Hepatic stellate cell (primary cell): ENCODE data around the gene ARHGEF1.

Experiments
- DNase-seq: peaks from one replicate; pipeline ENCODE4 v3.0.0; 2011; ENCODE audit warnings: low spot score

The ARHGEF1 gene, protein sequence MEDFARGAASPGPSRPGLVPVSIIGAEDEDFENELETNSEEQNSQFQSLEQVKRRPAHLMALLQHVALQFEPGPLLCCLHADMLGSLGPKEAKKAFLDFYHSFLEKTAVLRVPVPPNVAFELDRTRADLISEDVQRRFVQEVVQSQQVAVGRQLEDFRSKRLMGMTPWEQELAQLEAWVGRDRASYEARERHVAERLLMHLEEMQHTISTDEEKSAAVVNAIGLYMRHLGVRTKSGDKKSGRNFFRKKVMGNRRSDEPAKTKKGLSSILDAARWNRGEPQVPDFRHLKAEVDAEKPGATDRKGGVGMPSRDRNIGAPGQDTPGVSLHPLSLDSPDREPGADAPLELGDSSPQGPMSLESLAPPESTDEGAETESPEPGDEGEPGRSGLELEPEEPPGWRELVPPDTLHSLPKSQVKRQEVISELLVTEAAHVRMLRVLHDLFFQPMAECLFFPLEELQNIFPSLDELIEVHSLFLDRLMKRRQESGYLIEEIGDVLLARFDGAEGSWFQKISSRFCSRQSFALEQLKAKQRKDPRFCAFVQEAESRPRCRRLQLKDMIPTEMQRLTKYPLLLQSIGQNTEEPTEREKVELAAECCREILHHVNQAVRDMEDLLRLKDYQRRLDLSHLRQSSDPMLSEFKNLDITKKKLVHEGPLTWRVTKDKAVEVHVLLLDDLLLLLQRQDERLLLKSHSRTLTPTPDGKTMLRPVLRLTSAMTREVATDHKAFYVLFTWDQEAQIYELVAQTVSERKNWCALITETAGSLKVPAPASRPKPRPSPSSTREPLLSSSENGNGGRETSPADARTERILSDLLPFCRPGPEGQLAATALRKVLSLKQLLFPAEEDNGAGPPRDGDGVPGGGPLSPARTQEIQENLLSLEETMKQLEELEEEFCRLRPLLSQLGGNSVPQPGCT

DNA sequence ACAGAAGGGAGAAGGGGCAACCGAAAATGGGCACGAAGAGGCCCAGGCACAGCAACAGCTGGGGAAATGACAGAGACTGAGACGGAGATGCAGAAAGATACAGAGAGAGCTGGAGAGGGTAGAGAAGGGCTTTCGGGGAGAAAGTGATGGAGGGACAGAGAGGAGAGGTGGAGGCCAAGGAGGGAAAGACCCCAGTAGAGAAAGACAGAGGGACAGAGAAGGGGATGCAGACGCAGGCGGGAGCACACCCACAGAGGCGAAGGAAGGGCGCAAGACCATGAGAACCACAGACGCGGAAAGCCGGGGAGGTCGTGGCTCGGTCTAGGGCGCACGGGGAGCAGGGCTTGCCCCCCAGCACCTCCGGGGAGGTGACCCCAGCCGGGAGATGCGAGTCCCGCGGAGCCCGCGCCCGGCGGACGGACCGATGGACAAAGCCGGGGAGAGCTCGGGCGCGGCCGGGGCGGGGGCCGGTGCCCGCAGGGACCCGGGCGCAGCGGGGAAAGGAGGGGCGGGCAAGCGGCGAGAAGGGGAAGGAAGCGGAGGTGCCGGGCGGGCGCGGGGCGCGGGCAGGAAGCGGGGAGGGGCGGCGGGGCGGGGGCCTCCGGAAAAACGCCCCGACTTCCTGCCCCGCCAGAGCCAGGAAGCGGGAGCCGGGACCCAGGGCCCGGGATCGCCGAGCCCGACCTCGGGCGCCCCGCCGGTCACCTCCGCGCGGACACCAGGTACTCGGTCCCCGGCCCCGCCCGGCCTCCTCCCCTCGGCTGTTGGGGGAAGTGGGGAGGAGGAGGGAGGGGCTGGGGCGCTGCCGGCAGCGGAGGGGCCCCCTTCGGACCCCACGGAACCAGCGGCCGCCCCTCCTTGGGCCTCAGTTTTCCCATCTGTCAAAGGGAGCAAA, at the start of gene ARHGEF1:
Gene ARHGEF1 (plus strand): TSS at position 617 of the 895 bp plus-strand sequence. CDS start 4,899 bp downstream, outside the sequence.
- peak; percentile 54 for DNase-seq

DNA sequence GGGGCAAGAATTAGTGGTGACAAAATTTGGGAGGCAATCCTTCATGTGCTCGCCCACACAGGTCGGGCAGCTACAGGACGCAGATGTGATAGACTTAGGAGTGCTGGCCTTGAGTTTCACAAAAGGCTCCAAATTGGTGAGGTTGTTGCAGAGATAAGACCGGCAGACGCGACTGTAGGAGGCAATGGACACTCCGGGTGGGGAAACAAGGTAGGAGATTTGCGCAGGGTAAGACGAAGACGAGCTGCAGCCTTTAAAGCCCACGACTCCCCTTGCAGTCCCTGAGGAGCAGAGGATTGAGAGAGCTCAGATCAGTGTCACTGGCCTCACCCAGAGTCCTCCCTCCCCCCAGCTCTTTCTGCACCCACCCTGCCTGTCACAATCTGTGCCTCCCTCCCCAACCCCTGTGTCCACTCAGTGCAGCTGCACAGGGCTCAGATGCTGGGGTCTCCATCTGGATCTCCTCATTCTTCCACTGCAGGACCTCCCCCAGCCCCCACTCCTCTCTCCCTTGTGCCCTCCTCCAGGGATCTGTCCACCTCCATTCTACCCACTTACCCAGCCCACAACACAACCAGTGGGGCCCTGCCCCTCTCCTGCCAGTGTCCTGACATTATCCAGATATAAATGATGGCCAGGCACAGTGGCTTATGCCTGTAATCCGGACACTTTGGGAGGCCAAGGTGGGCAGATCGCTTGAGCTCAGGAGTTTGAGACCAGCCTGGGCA, 44.8 kb upstream of the ARHGEF1 start:
- DNase-seq = no peak

DNA sequence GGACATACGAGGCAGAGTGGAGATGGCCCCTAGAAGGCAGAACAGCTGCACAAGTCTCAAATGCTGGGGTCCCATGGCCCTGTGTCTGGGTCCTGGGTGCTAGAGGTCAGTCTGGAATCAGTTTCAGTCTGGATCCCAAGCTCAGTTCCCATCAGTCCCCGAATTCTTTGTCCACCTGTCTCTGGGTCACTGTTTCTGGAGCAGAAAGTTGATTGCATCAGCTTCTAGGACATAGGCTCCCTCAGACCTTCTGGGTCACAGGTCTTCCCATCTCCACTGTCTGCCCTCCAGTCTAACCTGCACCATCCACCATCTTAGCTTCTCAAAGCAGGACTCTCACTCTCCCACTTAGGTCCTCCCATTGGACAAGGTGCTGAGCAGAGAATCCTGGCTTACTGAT, 43.8 kb upstream of the ARHGEF1 start:
- no peak for DNase-seq

DNA sequence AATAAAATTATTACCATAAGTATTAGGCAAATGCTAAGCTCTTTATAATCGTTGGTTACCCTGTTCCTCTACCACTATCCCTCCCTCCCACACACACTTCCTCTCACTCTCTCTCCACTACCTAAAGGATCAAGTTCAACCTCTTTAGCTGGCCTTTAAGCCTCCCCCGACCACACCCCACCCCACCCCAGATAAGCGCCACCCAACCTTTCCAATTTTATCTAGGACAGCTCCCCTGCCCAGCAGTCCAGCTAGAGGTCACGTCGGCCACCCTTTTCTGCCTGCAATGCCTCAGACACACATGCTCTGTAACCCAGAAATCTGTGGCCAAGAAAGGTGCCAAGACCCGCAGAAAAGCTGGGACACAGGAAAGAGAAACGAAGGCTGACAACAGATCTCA, 39.6 kb upstream of the ARHGEF1 start:
- DNase-seq = no peak

DNA sequence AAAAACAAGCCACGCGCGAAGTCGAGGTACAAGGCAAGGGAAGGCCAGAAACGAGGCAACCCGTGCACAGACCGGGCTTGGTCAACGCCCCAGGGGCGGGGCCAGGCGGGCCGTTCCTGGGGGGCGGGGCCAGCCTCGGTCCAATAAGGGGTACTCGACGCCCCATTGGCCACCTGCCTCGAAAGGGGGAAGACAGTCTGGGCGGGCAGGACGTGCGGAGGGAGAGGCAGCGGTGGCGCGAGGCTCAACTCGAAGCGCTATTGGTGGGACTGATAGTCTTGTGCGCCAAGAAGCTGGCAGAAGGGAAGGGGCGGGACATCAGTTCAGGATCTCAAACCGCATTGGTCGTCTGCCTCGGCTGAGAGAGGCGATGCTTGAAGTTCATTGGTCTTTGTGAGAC, 38.4 kb upstream of the ARHGEF1 start, which contains the start of gene LYPD4:
Gene LYPD4 (minus strand): TSS at position 83 of the 400 bp plus-strand sequence. CDS start 5,398 bp downstream, outside the sequence.
- DNase-seq = no peak

DNA sequence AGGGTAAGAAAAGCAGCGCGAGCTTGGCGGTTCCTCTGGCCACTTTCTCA, 38.2 kb upstream of the ARHGEF1 start, which contains the start of gene DMRTC2:
Gene DMRTC2 (plus strand): TSS at position 42 of the 50 bp plus-strand sequence. CDS start 2,387 bp downstream, outside the sequence.
- no peak for DNase-seq

DNA sequence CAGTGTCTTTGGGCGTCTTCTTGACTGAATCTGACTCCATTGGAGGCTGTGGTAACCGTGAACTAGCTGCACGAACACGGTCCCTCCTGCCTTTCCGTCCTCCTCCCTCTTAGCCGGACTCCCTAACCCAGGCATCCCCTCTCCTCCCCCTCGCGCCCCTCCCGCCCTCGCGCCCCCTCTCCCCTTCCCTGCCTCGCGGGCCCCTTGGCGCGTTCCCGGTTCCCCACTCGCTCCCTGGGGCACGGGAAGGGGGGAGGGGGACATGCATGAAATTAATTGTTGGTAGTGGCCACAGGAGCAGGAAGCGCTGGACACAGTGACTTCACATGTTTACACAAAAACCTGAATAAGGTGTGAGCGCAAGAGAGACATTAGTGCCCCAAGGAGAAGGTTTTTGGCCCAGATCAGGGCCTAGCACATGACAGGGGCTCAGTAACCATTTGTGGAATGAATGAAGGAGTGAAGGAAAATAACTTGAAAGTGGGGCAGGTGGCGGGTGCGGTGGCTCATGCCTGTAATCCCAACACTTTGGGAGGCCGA, 37.9 kb upstream of the ARHGEF1 start:
- DNase-seq = no peak

DNA sequence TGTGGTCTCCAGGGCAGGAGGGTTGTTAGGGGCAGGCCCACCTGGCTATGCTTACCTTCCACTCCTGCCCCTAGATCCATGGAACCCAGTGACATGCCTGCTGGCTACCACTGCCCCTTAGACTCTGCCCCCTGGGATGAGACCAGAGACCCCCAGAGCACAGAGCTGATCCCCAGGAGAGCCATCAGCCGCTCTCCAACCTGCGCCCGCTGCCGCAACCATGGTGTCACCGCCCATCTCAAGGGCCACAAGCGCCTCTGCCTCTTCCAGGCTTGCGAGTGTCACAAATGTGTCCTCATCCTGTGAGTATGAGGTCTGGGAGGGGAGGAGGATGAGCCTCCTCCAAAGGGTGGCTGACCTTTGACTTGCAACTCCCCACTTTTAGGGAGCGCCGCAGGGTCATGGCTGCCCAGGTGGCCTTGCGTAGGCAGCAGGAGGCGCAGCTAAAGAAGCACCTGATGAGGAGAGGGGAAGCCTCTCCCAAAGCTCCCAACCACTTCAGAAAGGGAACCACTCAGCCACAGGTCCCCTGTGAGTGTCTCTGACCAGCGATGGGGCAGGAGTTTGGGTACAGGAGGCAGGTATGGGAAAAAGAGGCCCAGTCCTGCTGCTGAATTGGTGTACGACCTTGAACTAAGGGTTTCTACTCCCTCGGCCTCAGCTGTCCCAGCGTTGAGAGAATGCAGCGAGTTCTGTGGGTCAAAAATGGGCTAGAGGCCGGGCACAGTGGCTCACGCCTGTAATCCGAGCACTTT, 35.5 kb upstream of the ARHGEF1 start:
- DNase-seq = no peak

DNA sequence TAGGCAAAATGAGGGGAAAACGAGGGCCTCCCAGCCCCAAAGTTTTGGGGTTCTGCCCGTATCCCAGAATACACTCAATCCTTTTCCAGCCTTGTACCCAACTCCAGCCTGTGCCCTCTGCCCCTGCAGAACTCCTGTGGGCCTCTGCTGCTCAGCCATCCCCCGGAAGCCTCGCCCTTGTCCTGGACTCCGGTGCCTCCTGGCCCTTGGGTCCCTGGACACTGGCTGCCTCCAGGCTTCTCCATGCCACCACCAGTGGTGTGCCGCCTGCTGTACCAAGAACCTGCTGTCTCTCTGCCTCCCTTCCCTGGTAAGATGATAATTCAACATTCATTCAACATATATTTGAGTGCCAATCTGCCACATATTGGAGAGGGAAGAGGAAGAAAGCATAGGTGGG, 34.3 kb upstream of the ARHGEF1 start:
- DNase-seq = no peak

DNA sequence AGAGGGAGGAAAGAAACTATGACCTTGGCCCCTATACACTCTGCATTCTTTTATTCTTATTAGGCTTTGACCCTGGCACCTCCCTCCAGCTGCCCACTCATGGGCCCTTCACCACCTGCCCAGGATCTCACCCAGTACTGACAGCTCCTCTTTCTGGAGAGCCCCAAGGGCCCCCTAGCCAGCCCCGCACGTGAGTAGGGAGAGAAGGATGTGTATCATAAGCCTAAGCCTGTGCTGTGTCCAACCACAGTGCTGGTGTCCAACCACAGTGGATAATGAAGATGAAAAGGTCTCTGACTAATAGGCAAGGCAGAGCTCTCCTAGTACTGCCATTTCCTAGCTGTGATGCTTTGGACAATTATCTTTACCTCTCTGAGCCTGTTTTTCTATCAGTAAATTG, 33.9 kb upstream of the ARHGEF1 start:
- no peak for DNase-seq

DNA sequence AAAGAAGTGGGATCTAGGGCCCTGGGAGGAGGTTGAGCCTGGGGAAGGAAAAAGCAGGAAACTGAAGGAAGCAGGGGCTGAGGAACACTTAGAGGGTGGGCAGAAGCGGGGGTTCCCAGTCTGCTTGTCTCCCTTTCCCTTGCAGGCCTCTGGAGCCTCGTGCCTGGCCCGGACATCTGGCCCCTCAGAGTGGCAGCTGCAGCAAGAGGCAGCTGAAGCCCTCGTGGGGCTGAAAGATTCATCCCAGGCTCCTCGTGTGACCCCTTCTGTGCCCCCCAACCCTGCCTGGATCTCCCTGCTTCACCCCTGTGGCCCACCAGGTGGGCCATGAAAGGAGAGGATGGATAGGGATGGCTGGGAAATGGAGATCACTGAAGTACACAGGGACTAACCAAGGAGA, 32.6 kb upstream of the ARHGEF1 start:
- DNase-seq = no peak

DNA sequence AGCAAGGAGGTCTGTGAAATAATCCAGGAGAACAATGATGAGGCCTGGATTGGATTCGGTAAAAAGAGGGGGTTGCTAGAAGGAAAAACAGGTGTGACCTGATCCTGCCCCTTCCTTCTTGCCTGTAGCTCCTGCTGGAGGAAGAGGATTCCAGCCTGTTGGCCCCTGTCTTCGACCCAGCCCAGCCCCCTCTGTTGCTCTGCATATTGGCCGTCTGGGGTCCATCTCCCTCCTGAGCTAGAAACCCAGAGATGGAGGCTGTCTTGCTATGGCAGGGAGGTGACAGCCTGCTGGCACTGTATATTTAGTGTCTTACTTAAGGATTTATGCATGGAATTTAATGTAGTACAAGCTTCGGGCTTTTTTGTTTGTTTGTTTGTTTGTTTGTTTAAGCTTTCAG, 31.5 kb upstream of the ARHGEF1 start:
- DNase-seq = no peak

DNA sequence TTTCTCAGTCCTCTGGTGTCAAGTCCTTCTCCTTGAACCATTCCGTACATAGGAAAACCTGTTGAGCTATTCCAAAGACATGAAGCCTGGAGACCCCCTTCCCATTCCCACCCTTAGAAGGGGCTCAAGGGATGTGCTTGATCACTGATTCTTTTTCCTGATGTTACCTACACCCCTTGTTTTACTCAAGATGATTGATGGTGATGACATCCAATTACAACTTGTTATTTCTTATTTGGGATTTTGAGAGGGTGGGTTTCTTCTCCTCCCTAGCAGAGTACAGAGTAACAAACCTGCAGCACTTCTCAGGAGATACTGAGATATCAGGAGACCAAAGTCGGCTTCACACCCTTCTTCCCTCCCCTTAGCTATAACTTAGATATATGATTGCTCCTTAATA, 29.6 kb upstream of the ARHGEF1 start:
- DNase-seq = no peak

DNA sequence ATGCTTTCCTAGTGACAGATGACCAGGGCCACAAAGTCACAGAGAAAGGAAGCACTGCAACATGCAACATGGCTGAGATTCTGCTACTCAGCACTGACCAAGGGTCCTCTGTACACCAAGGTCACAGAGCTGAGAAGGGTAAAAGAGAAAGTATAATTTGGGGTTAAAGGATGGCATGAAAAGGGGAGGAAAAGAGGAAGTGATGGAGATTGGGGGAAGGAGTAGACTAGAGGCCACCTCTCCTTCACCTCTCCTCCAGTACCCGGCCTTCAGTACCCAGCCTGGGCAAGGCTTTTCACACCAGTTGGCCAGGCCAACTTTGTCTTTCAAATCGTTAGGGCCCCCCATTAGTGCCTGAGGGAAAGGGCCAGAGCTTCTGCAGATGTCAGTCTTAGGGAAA, 29.2 kb upstream of the ARHGEF1 start:
- no peak for DNase-seq

DNA sequence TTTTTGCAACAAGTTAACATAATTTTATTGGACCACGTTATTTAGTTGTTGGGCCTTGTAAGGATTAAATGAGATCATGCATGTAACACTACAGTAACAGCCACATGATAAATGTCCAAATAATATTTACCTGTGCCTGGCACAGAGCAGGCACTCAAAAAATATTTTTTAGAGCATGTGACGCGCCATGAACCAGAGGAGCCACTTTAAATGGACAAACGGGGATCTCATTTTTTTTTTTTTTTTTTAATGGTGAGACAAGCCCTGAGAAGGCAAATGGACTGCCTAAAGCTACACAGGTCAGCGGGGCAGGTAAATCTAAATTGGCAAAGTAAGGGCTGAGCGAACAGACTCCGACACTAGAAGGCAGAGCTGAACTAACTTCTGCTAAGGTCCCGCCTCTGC, 23.8 kb upstream of the ARHGEF1 start:
- no peak for DNase-seq

DNA sequence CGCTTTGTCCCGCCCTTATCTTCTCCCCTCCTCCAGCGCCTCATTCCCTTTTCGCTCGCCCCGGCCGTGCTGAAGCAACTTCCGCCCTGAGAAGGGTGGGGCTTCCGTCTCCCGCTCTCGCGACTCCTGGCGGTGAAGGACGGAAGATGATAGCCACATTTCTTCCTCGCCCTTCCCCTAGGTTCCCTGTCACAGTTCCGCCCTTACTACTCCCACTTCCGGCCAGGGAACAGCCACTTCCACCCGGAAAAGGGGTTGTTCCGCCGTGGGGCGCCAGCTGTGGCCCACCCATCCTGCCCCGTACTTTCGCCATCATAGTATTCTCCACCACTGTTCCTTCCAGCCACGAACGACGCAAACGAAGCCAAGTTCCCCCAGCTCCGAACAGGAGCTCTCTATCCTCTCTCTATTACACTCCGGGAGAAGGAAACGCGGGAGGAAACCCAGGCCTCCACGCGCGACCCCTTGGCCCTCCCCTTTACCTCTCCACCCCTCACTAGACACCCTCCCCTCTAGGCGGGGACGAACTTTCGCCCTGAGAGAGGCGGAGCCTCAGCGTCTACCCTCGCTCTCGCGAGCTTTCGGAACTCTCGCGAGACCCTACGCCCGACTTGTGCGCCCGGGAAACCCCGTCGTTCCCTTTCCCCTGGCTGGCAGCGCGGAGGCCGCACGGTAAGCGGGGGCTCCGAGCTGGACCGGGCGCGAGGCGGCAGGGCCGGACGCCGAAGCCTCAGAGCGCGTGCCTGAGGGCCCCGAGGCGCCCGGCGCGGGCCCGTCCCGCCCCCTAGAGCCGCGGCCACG, 23.2 kb upstream of the ARHGEF1 start, which contains the start of gene RPS19:
Gene RPS19 (plus strand): TSS at position 638 of the 801 bp plus-strand sequence. CDS start 520 bp downstream, outside the sequence.
- peak; percentile 97 for DNase-seq

DNA sequence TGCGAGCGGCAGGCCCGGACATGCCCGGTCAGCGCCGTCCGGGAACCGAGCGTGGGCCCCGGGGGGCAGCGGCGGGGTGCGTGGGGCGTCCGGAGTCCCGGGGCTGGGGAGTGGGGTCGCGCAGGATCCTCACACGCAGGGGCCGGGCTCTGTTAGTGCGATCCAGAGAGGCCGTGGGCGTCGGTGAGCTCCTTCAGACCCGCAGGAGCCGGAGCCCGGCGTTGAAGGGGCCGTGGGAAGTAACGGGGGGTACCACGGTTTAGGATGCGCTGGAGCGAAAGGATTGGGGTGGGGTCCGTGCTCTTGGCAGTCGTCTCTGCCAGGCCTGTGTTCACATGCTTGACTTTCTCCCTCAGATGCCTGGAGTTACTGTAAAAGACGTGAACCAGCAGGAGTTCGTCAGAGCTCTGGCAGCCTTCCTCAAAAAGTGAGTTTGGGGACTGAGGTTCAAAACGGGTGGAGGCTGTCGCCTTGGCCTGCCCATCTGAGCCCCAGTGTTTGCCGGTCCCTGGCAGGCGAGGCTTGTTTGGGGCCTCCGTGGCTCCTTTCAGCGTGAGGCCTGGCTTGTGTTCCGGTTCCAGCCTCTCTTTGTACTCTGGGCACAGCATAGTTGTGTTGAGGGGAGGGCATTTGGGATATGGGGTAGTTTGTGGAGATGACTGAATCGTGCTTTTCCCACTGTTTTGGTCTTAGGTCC, 22.4 kb upstream of the ARHGEF1 start:
- no peak for DNase-seq

DNA sequence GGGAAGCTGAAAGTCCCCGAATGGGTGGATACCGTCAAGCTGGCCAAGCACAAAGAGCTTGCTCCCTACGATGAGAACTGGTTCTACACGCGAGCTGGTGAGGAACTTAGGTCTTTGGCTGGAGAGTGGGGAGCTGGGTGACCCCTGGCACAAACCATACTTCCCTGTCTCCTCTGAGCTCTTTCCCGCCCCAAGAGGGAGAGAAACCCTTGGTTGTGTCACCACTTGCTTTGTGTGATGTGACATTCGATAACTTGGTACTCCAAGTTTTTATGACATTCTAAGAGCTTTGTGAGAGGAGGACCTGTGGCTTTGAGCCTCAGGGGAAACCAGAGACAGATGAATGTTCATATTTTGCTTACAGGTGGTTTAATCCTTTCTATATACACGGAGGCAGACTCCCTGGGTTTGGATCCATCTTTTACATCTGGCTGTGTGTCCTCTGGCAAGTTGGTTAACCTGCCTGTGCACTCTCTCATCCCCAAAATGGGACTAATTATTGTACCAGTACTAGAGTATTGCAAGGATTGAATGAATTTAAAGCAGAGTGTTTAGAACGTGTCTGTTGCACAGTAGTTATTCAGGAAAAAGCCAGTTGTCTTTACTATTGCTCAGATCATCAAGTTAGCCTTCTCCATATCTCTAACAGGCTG, 21.7 kb upstream of the ARHGEF1 start:
- DNase-seq = no peak

DNA sequence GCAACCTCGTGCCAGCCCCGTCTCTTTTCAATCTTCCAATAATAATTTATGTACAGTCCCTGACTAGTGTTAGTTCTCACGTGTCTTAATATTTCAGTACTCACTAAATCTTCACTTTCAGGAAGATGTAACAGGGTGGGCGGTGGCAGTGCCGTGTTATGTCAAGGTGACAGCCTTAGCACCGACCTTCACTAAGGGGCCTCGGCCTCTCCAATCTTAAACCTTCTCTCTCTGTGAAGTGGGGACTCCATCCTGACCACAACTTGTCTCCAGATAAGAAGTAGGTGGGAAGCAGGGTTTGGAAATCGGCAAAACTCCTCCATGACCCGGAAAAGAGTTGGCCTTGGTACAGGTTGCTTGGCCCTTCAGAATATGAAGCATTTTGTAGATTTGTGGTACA, 21.1 kb upstream of the ARHGEF1 start:
- DNase-seq = no peak
